Heart left ventricle (tissue), 16 donors: Measurements from ENCODE around the gene GALNT9. TPM values are rescaled to one million over a fixed set of nuclear protein-coding genes. Genes with fewer than 3 reads are reported as not detected.
"Not testable (repeated sequence)": the region's sequence is repeated elsewhere in the genome, so short reads cannot be mapped to it uniquely, and the experiment has no call there.

Experiments
- ATAC-seq, 4 donors: fragments of 200-7000 bp; cut with Tn5 transposase; one replicate each; pipeline ENCODE4 v1.9.1; 2020 to 2022; ENCODE audit warnings: moderate library complexity in 4 of 4, mild to moderate bottlenecking in 3 of 4, moderate number of reproducible peaks in 1 of 4
- DNase-seq, 5 donors: peaks; one replicate each; pipeline ENCODE4 v3.0.0-alpha.2; 2020
- H3K27ac ChIP-seq, 12 donors: fragments of 200-600 bp; sonication (generic) in 4 of 12; one replicate each; pipeline versions ENCODE4 v1.5.0 to v1.8.0; 2016 to 2022; ENCODE audit warnings: mild to moderate bottlenecking in 2 of 12
- H3K27me3 ChIP-seq, 9 donors: fragments of 200-600 bp; sonication (generic) in 2 of 9; one replicate each; pipeline versions ENCODE4 v1.5.1 to v1.8.0; 2016 to 2022; ENCODE audit warnings: mild to moderate bottlenecking in 3 of 9
- H3K36me3 ChIP-seq, 9 donors: fragments of 200-600 bp; sonication (generic) in 2 of 9; one replicate each; pipeline versions ENCODE4 v1.5.0 to v1.8.0; 2018 to 2022; ENCODE audit warnings: mild to moderate bottlenecking in 2 of 9
- H3K4me1 ChIP-seq, 12 donors: fragments of 200-600 bp; sonication (generic) in 4 of 12; one replicate each; pipeline versions ENCODE4 v1.5.0 to v1.8.0; 2016 to 2022; ENCODE audit warnings: mild to moderate bottlenecking in 3 of 12
- H3K4me3 ChIP-seq, 12 donors: fragments of 200-600 bp; sonication (generic) in 4 of 12; one replicate each; pipeline versions ENCODE4 v1.5.0 to v1.8.0; 2017 to 2022; ENCODE audit warnings: mild to moderate bottlenecking in 9 of 12, moderate library complexity in 4 of 12
- H3K9me3 ChIP-seq, 12 donors: fragments of 200-600 bp; sonication (generic) in 4 of 12; one replicate each; pipeline versions ENCODE4 v1.5.0 to v1.8.0; 2016 to 2022; ENCODE audit warnings: mild to moderate bottlenecking in 1 of 12
- CTCF ChIP-seq, 12 donors: fragments of 200-600 bp; sonication (generic) in 4 of 12; IDR thresholded peaks; one replicate each; pipeline versions ENCODE4 v1.5.0 to v1.8.0; 2018 to 2022; ENCODE audit warnings: antibody characterized with exemption in 12 of 12, mild to moderate bottlenecking in 5 of 12
- POLR2A ChIP-seq, 2 donors: fragments of 450-650 bp; IDR thresholded peaks; one replicate each; pipeline ENCODE4 v1.6.1; 2017; ENCODE audit warnings: antibody characterized with exemption in 2 of 2, mild to moderate bottlenecking in 2 of 2, moderate library complexity in 2 of 2
- WGBS, 4 donors: extraction: QIAGEN DNeasy Blood & Tissue Kit in 2 of 4; methylation state at CpG; one replicate each; pipeline versions ENCODE4 v1.1.5 to v1.1.7; 2013 to 2018; 5-methylcytosine and 5-hydroxymethylcytosine counted together
- intact Hi-C, 10 donors: fragments of 100-400 bp; cut with DNase I; formaldehyde crosslinking; loops; one replicate each; pipeline versions ENCODE4 v1.11.1 to v1.14.2; 2022
- polyA plus RNA-seq, 2 donors: library from polyadenylated mRNA; stranded (reverse); fragments of 200-250 nt; gene quantifications; one replicate each; pipeline ENCODE4 v1.2.3, GENCODE V29; 2013
- total RNA-seq, 9 donors: library from RNA; depleted of rRNA in 2 of 9; stranded (reverse); fragments of >200 nt in 2 of 9; fragmentation: NEBNext Ultra II Directional in 3 of 9; extraction: Animal tissue kit (Norgen Biotek cat#: 25700) in 3 of 9; gene quantifications; one replicate each; pipeline versions ENCODE4 v1.1.0 to v1.2.4, GENCODE V29; 2016 to 2023
- donor health status: ischemic (EF 13 %, LVEDD 7.1; RV severe dilation, severe dysfunction).
- donor health status: healthy with polysubstance abuse.
- donor health status: DM: no; HTN: yes; CAD: no.
- donor health status: DM: no; HTN: no; CAD: no.
- donor health status: ischemic (EF 25% LVEDD 6.9; RV normal size, moderate dysfunction).
- donor health status: ischemic (EF 25% LVEDD 5.7; RV mildly dilated, moderate dysfunction).
- donor health status: healthy.
- donor health status: DM: yes; HTN: yes; CAD: no.
- donor health status: ischemic (EF 35%, LVEDD 5.7; RV mildly dilated, moderate dysfunction).
- donor health status: nonischemic (EF 11% LVEDD 7.7; RV severe dilation, severe dysfunction).
- donor health status: DM: yes; HTN: yes; CAD: no.
- donor health status: PGD.
- donor health status: ischemic (EF 29% LVEDD 5.4; RV normal size, mild dysfunction).
- donor health status: nonischemic (EF 23%, LVEDD 6.1; RV moderate dilation, normal function).

GALNT9 gene
- total and polyA plus RNA-seq, 11 donors: 10.3 TPM; not detected in 10

GRCh38 chr12:132196873-132197390 is 132.5 kb downstream of the GALNT9 start:
- intact Hi-C loops: no loop called here
- TF ChIP-seq CTCF (IDR thresholded peaks at IDR 0.05) (no peak), POLR2A (IDR thresholded peaks at IDR 0.05) (no peak)
- H3K36me3 ChIP-seq: no peaks in the 10 kb centered on the region
- peaks cover 0 to 25% (median 1%) of the 10 kb centered on the region in 9 donors for H3K27me3 ChIP-seq
- ATAC-seq: no peak
- peaks cover 0 to 11% (median 9%) of the 10 kb centered on the region in 12 donors for H3K9me3 ChIP-seq
- DNase-seq: peak in 1 of 5 donors; percentile 55
- WGBS, 4 donors: 75 to 89% (median 82%) methylated on average over 14 to 22 of the region's 22 CpGs
- no peak overlapping the region for H3K27ac ChIP-seq
- H3K4me1 ChIP-seq: no peaks in the 10 kb centered on the region
- H3K4me3 ChIP-seq: no peak overlapping the region

- ATAC-seq: no peak
- no peaks in the 10 kb centered on the region for H3K4me1 ChIP-seq
- TF ChIP-seq CTCF (IDR thresholded peaks at IDR 0.05) (no peak), POLR2A (IDR thresholded peaks at IDR 0.05) (no peak)
- 75 to 80% (median 77%) methylated on average over 23 to 32 of the region's 32 CpGs for WGBS, 4 donors
- peaks cover 0 to 19% (median 0%) of the 10 kb centered on the region in 9 donors for H3K27me3 ChIP-seq
- H3K36me3 ChIP-seq: no peaks in the 10 kb centered on the region
- no peak overlapping the region for H3K27ac ChIP-seq
- intact Hi-C loops: no loop called here
- H3K4me3 ChIP-seq: no peak overlapping the region
- DNase-seq: peak in 1 of 5 donors; percentile 39
- H3K9me3 ChIP-seq: peaks cover 0 to 11% (median 9%) of the 10 kb centered on the region in 12 donors
Observed at GRCh38 chr12:132196038-132196872, 133.1 kb downstream of the GALNT9 start.

- 72 to 79% (median 76%) methylated on average over 12 of the region's 12 CpGs for WGBS, 4 donors
- H3K27ac ChIP-seq, H3K36me3 ChIP-seq, H3K4me3 ChIP-seq, ATAC-seq, H3K4me1 ChIP-seq, intact Hi-C loops: not testable (repeated sequence)
- DNase-seq: peak in 1 of 5 donors; percentile 44
- H3K27me3 ChIP-seq: peaks cover 0 to 19% (median 0%) of the 10 kb centered on the region in 9 donors
- H3K9me3 ChIP-seq: peaks cover 0 to 11% (median 9%) of the 10 kb centered on the region in 12 donors
Observed at GRCh38 chr12:132195242-132195641, 134.1 kb downstream of the GALNT9 start.

DNA sequence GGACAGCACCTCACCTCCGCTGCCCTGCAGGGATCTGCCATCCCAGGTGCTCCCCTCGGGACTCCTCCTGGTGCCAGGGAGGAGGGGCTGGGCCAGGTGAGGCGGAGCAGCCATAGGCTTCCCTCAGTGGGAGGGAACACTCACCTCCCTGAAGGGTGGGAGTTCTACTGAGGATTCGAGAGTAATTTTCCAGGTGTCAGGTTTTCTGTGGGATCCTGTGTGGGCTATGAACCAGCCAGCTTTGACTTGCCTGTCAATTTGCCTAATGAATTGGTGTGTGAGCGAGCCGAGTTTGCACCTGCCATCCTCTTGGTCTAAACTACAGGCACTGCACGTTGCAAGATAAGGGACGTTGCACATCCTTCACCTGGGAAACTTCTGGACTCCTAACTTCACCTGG is 134.8 kb downstream of the GALNT9 start:
- TF ChIP-seq CTCF (IDR thresholded peaks at IDR 0.05) (no peak), POLR2A (IDR thresholded peaks at IDR 0.05) (no peak)
- Histone ChIP-seq H3K36me3 (no peaks in the 10 kb centered on the region), H3K27me3 (peaks cover 0 to 19% (median 0%) of the 10 kb centered on the region in 9 donors), H3K9me3 (peaks cover 0 to 11% (median 9%) of the 10 kb centered on the region in 12 donors), H3K4me3 (no peak overlapping the region), H3K4me1 (peaks cover 0 to 12% (median 8%) of the 10 kb centered on the region in 12 donors), H3K27ac (no peak overlapping the region)
- intact Hi-C loops: no loop called here
- 73 to 93% (median 80%) methylated on average over 5 to 8 of the region's 8 CpGs for WGBS, 4 donors
- DNase-seq (peak in 1 of 5 donors; percentile 36), ATAC-seq (no peak)
